GM20431 (cell line): ENCODE measurements around the gene TLR4.

Experiments used
- in situ Hi-C: fragments of 300-500 bp; cut with MseI, MboI; formaldehyde crosslinking; loops from one replicate; pipeline ENCODE4 v1.15.0; 2020; ENCODE audit warnings: low sequenced_read_pairs; ENCODE audit not compliant: unreplicated experiment

Gene TLR4

GRCh38 chr9:117709936-117710335 is 5.7 kb downstream of the TLR4 start:
- in situ Hi-C loops = no loop called here

DNA sequence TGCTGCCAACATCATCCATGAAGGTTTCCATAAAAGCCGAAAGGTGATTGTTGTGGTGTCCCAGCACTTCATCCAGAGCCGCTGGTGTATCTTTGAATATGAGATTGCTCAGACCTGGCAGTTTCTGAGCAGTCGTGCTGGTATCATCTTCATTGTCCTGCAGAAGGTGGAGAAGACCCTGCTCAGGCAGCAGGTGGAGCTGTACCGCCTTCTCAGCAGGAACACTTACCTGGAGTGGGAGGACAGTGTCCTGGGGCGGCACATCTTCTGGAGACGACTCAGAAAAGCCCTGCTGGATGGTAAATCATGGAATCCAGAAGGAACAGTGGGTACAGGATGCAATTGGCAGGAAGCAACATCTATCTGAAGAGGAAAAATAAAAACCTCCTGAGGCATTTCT is 10.1 kb downstream of the TLR4 start:
- in situ Hi-C loops = no loop called here

- in situ Hi-C loops = no loop called here
Measured at GRCh38 chr9:117715411-117715989, 11.3 kb downstream of the TLR4 start.

- in situ Hi-C loops = no loop called here
Measured at GRCh38 chr9:117718085-117718484, 13.9 kb downstream of the TLR4 start.

GRCh38 chr9:117718701-117719100 is 14.5 kb downstream of the TLR4 start:
- in situ Hi-C loops = no loop called here

- in situ Hi-C loops = no loop called here
Measured at GRCh38 chr9:117719161-117719920, 15.1 kb downstream of the TLR4 start.

- in situ Hi-C loops = no loop called here
Measured at GRCh38 chr9:117720066-117720465, 15.9 kb downstream of the TLR4 start.

GRCh38 chr9:117720555-117720954 is 16.4 kb downstream of the TLR4 start:
- in situ Hi-C loops = no loop called here

- in situ Hi-C loops = no loop called here
Measured at GRCh38 chr9:117720987-117721386, 16.8 kb downstream of the TLR4 start.

DNA sequence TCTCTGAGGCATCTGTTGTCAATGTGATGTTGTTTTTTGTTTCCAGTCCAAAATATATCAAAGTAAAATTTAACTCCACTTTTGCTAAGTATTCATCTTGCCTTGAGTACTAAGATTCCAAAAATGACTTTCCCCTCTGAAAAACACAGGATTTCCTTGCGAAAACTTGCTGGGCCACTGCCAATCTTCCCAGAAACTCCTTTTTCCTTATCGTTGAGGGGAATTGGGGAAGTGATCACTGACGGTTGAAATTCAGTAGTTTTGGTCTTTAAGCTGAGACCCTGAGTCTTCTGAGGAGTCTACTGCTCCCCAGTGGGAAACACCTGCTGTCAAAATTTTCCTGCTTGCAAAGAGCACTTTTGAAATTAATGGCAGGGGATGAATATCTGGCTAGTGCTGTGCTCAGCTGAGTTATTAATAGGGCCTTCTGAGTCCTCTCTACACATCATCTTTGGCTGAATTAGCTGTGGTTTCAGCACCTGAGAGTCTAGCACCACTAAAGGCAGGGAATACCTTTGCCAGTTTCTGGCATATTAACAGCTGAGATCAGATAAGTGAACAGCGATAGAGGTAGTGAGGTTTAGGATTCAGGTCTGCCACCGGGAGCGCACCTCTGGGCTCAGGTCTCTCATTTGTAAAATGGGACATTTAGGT is 18.0 kb downstream of the TLR4 start:
- in situ Hi-C loops = no loop called here

- in situ Hi-C loops = no loop called here
Measured at GRCh38 chr9:117723986-117724625, 19.9 kb downstream of the TLR4 start.

DNA sequence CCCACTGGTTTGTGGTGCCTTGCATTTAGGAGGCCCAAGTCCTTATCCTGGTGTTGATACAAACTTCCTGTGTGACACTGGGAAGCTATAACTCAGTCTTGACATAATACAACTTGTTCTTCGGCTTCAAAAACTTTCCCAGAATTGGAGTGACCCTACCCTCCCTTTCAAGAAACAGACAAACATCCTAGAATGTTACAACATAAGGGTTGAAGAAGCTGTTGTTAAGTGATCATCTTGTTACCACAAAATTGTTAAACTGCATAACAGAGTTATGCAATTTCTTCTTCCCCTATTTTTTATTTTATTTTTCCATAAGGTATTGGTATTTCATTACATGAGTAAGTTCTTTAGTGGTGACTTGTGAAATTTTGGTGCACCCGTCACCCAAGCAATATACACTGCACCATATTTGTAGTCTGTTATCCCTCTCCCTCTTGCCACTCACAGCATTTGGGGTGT is 21.3 kb downstream of the TLR4 start:
- in situ Hi-C loops = no loop called here

DNA sequence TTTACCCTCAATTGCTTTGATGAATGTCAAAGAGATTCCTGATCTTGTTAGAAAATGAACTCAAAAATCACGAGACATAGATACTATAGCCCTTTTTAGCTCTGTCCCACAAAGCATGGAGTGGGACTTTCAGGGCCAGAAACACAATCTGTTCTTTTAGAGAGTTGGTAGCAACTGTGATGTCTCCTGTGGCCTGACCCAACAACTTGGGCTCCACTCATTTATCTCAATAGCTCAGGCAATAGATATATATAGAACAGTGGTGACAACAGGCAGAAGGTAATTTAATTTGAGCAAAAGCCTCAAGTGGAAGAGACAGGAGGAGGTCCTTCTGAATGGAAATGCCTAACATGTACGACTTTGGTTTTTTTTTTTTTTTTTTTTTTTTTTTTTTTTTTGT is 25.2 kb downstream of the TLR4 start:
- in situ Hi-C loops = no loop called here

DNA sequence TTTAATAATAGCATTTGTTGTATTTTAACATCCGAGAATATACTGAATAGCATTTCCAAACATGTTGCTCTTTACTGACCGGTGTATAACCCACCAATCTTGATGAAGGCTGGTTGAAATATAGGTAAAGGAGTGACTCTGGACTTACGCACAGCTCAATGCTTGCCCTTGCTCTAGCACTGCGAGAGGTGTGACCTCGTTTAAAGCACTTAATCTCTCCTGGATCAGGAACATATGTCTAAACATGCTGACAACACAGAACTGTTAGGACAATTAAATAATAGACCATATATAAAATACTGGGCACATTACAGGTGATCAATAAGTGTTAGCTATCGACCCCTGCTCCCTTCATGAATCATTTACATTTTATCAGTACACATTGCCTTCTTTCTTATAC is 28.3 kb downstream of the TLR4 start:
- in situ Hi-C loops = no loop called here

GRCh38 chr9:117733465-117733864 is 29.3 kb downstream of the TLR4 start:
- in situ Hi-C loops = no loop called here

DNA sequence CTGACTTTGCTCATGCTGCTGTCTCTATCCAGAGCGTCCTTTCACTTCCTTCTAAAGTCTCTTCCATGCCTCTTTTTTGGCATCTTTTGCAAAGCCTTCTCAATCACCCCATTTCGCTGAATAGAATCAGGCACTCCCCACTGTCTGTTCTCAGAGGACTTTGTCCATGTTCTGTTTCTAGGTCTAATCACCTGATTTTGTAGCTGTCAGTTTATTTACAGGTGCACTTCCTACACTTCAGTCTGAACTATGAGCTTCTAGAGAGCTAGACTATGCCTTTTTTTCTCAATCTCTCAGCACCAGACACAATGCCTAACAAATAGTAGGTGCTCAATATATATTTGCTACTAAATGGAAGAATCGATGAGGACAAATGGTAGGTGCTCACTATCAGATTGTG is 29.9 kb downstream of the TLR4 start:
- in situ Hi-C loops = no loop called here

DNA sequence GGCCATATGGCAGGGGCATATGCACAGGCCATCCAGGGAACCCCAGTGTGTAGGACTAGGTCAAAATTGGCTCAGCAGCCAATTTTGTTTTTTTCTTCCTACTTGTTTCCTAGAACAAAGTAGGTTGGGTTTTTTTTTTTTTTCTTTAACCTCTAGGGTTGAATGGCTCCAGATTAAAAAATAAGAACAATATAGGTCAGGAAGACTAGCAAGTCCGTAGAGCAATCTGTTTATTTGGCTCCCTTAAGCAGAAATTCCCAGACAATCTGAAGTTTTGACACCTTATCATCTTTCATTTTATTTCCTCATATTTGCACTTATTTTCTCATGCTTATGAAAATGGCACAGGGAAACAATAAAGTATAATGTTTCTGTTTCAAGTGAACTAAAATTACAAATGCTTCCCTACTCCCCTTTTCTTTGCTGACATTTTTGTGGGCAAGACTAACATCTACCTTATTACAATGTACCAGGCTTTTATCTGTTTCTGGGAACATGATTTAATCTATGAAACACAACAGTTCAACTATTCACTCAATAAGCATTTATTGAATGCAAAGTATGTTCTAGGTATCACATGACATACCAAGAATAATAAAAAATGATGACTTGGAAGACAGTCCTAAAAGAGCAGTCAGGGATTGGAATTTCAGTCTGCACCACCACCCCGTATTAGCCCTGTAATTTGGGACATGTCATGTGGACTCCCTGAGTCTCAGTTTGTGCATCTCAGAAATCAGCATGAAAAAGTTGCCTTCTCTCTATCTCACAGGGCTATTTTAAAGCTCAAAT is 30.5 kb downstream of the TLR4 start:
- in situ Hi-C loops = no loop called here

DNA sequence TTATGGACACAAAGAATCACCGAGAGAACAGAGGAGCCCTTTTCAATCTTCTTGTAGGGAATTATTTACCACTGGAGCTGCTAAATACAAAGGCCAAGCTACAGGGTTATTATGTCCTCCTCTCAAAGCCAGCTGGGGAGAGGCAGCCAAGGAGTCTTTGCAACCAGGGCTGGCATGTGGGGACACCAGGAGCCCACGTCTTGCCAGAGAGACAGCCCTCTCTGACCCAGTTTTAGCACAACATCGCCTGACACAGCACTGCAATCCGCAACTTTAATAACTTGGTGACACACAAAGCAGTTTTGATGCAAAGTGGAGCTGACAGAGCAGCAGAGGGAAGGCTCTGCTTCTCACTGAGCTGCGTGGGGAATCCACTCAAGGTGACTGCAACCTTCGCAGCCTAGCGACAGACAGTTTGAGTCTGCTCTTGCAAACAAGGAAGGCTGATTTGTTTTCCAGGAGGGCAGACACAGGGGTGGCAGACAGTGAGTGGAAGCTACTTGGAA is 33.6 kb downstream of the TLR4 start:
- in situ Hi-C loops = no loop called here

- in situ Hi-C loops = no loop called here
Measured at GRCh38 chr9:117739206-117739605, 35.0 kb downstream of the TLR4 start.
